GM18508 (cell line): ENCODE data around the gene ASIC1.
"Not testable (repeated sequence)": the region's sequence is repeated elsewhere in the genome, so short reads cannot be mapped to it uniquely, and the experiment has no call there.

Experiments used
- ATAC-seq: cut with Tn5 transposase; IDR thresholded peaks from one replicate; pipeline ENCODE4 v1.9.1; 2021; ENCODE audit warnings: moderate number of reproducible peaks; ENCODE audit not compliant: insufficient read depth, unreplicated experiment

ASIC1 gene

DNA sequence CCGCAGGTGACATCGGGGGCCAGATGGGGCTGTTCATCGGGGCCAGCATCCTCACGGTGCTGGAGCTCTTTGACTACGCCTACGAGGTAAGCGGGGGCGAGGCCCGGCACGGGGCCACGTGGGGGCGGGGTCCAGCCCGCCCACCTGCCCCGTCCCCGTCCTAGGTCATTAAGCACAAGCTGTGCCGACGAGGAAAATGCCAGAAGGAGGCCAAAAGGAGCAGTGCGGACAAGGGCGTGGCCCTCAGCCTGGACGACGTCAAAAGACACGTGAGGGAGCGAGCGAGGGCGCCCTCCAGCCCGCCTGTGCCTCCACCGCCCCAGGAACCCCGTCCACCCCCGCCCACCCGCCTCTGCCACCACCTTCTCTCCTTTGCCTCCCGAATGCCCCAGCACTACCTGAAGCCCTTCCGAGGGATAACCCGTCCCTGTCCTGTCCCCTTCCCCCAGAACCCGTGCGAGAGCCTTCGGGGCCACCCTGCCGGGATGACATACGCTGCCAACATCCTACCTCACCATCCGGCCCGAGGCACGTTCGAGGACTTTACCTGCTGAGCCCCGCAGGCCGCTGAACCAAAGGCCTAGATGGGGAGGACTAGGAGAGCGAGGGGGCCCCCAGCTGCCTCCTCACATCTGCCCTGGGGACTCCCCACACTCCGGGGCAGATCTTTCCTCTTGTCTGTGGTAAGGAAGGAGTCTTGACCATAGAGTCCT, 23.9 kb downstream of the ASIC1 start:
- no peak for ATAC-seq

DNA sequence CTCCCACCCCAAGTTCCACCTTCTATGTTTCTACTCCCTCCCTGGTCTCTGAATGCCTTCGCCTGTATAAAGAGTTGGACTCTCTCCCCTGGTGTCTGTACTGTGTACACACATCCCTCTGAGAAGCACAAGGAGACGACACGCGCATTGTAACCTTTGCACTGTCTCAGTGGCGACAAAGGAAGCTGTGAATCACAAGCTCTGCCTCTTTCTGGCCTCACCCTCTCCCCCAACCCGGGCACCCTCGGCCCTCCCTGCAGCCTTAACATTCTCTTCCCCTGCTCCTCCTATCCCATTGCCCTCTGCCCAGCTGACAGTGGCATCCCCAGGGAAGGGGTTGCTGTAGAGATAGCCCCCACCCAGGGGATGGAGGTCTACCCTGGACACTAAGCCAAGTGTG, 25.2 kb downstream of the ASIC1 start:
- no peak for ATAC-seq

DNA sequence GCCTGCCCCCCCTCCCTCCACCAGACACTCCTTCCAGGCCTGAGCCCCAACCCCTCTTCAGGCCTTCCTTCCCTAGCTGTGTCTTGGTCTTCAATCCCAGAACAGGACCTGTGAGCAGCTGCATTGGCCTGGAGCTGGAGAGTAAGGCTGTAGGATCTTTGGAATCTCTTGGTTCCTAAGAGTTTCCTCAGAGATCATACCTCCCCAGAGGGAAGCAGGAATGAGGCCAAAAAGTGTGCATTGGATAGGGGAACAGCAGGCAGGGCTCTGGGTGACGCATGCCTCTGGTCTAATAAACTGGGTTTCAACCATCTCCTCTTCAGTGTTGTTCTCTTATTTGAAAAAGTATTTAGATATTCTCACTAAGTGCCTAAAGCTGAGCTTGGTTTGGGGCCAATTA, 25.9 kb downstream of the ASIC1 start:
- no peak for ATAC-seq

DNA sequence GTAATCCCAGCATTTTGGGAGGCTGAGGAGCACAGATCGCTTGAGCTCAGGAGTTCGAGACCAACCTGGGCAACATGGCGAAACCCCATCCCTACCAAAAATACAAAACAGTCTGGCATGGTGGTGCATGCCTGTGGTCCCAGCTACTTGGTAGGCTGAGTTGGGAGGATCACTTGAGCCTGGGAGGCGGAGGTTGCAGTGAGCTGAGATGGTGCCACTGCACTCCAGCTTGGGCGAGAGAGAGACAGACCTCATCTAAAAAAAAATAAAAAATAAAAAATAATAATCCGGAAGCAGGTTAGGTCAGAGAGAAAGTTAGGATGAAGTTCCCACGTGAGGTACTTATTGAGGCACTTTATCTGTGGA, 27.0 kb downstream of the ASIC1 start:
- not testable (repeated sequence) for ATAC-seq

DNA sequence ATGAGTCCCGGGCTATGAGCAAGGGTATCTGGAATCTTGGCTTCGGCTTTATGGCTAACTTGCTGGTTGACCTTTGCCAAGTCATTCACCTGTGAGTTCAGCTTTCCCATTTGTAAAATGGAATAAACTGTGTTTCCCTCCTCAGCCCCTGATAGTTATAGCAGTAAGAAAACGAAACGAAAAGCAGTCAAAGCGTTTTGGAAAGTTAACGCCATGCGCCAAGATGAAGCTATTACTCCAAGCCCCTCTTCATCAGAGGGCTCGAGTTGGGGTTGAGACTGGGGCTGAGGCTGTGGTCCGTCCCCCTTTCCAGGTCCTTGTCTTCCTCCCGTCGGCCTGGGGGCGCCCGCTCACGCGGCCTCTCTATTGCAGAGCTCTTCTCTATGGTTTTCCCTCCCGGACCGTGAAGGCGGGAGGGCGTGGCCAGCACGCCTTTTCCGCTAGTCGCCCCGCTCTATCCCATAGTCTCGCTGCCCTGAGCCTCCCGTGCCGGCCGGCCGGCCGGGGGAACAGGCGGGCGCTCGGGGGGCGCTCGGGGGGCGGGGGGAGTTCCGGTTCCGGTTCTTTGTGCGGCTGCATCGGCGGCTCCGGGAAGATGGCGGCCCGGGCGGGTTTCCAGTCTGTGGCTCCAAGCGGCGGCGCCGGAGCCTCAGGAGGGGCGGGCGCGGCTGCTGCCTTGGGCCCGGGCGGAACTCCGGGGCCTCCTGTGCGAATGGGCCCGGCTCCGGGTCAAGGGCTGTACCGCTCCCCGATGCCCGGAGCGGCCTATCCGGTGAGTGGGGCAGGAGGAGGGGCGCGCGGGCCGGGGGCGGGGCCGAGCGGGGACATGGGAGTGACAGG, 27.6 kb downstream of the ASIC1 start, which contains the start of gene SMARCD1:
TSS of gene SMARCD1 (plus strand) at position 568 of the 840 bp plus-strand sequence. CDS start at position 596, 28 bp downstream.
- ATAC-seq, result peak; percentile 25

DNA sequence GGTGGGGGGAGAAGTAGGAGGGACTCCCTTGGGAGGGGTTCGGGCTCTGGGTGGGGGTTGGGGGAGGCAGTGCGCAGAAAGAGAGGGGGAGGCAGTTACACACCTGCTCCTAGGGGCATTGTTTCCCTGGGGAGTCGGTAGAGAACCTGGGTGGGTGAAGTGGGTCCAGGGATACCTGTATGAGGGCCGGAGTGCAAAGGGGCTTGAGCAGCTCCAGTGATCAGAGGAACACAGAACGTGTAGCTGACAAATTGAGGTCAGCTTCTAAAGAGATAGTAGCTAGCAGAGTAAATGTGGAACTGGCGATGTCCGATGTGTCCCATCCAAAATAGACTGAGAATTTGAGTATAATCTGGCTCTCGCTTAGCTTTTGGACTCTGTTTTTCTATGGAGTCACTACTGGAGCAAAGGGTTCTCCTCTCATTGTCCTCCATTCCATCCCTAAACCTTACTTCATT, 28.2 kb downstream of the ASIC1 start:
- ATAC-seq, result no peak

DNA sequence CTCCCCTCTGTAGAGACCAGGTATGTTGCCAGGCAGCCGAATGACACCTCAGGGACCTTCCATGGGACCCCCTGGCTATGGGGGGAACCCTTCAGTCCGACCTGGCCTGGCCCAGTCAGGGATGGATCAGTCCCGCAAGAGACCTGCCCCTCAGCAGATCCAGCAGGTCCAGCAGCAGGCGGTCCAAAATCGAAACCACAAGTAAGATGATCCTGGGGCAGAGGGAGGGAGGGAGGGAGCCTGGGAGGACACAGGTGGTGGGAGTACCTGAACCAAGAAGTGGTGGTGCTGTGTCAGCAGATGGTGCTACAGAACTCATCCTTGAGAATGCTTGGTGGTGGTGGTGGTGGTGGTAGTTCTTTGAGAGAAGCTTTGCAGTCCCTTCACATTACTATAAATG, 28.8 kb downstream of the ASIC1 start:
- no peak for ATAC-seq

DNA sequence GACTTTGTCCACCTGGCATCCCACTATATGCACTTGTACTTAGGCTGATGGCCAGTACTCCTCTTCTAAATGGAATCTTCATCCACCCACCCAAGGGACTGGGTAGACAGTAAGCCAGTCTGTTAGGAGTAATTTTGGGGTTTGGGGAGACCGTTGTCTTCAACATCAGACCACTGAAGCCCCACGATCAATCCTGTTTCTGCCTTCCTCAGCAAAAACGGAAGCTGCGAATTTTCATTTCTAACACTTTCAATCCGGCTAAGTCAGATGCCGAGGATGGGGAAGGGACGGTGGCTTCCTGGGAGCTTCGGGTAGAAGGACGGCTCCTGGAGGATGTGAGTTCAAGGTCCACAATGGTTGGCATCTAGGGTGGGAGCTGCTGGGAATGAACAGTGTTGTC, 29.8 kb downstream of the ASIC1 start:
- ATAC-seq, result no peak

DNA sequence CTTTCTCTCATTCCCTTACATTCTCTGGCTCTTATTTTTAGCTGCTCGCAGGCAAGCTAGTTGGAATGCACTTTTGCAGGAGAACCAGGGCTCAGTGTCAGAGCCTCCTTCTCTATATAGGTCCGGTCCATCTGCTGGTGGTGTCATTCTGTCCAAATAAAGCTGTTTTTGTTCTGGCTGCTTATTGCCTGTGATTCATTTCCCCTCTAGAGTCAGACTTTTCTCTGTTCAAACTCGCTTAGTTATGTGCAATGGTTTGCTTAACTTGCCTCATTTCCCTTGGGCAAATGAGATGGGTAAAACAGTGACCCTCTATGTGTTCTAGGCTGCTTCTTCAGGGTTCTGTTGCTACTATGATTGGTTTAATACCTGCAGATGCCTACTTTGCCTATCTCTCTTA, 30.6 kb downstream of the ASIC1 start:
- no peak for ATAC-seq

DNA sequence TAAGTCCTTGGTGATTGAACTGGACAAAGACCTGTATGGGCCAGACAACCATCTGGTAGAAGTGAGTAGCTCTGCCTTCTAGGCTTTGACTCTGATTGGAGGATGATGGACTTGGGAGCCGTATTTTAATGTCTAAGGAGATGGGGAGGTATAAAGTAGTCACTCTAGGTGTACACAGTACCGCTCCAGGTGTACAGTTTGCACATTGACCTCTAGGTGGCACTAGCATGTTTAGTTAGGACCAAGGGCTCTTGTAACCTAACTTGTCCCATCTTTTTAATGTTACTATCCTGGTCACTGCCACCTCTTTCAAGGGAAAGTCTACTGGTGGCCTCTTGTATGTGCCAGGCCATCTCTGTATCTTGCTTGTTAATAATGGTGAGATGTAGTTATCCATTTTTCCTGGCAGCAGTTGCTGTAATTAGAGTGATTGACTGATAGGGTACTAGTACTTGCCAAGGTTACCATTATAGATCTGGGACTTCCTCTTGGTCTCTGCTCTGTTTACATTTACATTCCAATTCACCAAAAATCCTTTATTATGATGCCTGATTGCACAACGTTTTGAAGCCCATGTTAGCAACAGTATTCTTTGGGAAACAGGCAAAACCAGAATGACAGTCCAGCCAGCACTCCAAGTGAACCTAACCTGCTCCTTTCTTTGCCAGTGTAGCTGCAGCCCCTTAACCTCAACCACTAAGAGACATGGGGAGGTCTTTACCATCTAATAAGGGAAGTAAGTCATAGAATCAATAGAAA, 31.4 kb downstream of the ASIC1 start:
- ATAC-seq, result no peak

DNA sequence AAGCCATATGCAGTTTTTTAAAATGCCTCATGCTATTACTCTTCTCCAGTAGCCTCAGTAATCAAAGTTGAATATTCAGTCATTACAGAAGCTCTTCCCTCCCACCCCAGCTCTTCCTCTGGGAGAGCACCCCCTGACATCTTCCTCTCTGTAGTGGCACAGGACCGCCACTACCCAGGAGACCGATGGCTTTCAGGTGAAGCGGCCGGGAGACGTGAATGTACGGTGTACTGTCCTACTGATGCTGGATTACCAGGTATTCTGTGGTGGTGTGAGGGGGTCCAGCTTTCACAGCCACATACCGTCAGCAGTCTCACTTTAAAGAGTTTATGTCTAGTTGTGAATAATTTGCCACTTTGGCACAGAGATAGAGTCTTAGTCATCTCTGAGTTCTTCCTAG, 32.3 kb downstream of the ASIC1 start:
- no peak for ATAC-seq

DNA sequence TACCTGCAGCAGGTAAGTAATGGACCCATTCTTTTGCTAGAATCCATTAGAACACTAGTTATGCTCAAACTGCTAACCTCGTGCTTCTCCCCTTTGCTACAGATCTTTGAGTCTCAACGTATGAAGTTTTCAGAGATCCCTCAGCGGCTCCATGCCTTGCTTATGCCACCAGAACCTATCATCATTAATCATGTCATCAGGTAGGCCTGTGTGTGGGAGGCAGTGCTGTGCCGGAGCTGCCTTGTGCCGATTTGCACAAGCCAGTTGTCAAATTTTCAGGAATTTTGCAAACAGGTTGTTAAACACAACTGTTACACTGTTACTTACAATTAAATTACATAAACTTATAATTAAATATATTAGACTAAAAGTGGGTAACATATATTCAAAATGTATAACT, 33.0 kb downstream of the ASIC1 start:
- no peak for ATAC-seq

DNA sequence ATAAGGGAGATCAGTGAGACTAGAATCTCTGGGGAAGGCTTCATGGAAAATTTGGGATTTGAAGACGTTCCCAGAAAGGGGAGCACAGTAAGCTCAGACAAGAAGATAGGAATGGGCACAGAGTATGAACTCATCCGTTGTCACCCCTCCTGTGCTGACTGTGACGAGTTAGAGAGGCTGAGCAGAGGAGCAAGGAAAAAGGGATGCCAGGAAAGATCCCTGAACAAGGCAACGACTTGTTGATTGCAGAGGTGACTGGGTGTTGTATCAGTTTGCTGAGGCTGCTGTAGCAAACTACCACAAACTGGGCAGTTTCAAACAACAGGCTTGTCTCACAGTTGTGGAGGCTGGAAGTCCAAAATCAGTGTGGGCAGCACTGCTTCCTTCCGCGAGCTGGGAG, 40.6 kb downstream of the ASIC1 start:
- ATAC-seq, result no peak

DNA sequence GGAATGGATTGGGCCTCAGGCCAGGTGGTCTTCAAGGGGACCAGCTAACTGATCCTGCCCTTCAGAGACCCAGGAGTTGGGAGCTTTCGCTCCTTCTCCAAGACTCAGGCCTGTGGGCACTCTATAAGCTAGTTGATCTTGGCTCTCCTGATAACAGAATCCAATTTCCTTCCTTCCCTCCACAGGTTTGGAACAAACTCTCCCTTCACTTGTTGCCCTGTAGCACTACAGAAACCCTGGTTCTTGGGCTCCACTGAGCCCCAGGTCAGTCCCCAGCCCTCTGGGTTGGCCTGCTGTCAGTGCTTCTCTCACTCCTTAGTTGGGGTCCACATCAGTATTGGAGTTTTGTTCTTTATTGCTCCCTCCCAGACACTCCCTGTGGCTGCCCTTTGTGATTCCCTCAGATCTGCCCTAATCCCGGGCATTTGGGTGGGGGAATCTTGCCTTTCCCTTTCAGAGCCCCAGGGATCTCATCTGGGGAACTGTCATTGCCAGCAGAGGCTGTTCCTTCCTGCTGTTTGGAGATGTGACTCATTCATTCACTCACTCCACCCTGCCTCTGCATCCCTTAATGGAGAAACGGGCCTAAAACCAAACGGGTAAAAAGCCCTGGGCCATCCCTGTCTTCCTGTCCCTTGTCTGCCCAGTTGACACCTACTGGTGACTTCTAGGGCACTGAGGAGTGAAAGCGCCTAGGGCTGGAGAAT, 42.1 kb downstream of the ASIC1 start:
- no peak for ATAC-seq

DNA sequence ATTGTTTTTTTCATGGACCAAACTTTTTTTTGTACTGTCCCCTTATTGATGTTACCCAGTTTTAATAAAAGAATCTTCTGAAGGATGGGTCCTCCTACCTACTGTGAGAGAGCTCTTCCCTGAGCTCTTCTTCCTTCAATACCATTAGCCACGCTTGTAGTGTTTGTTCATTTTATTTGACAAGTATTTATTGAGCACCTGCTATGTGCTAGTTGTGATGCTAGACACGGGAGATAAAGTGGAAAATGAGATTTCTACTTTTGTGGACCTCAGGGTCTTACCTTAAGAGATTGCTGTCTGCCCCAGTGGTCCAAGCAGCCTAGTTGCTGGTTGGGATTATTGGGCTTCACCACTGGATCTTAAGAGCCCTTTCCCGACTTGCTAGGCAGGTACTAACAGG, 43.2 kb downstream of the ASIC1 start:
- no peak for ATAC-seq

DNA sequence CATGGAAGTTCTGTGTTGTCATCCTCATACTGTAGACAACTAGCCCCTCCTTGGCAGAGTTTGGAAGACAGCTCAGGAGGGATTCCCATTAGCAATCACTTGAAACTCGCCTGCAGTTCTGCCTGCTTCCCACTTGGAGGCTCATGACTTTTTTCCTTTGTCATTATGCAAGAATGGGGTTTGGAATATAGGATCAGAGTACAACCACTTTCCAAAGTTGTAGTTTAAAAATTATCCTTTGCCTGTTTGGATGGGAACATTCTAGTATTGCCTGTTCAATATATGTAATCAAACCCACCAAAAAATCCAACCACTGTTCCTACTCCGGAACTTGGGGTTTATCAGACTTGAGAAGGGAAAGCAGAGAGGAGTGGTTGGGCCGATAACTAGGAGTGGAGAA, 44.3 kb downstream of the ASIC1 start:
- no peak for ATAC-seq

DNA sequence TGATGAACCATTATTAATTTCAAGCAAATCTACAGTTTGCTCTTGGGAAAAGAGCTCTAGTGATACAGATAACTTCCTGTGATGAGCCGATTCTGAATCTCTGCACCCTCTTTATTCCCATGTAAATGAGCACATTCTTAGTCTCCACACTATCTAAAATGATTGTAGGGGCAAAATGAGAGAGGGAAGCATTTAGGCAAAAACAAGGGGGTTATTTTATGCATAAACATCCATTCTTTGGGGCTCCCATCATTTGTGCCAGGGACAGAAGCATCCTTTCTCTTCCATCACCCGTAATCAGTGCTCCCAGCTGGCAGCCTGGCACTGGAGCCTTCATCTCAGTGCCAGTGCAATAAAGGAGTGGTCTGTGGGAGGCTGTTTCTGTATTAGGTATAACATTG, 44.7 kb downstream of the ASIC1 start:
- no peak for ATAC-seq

DNA sequence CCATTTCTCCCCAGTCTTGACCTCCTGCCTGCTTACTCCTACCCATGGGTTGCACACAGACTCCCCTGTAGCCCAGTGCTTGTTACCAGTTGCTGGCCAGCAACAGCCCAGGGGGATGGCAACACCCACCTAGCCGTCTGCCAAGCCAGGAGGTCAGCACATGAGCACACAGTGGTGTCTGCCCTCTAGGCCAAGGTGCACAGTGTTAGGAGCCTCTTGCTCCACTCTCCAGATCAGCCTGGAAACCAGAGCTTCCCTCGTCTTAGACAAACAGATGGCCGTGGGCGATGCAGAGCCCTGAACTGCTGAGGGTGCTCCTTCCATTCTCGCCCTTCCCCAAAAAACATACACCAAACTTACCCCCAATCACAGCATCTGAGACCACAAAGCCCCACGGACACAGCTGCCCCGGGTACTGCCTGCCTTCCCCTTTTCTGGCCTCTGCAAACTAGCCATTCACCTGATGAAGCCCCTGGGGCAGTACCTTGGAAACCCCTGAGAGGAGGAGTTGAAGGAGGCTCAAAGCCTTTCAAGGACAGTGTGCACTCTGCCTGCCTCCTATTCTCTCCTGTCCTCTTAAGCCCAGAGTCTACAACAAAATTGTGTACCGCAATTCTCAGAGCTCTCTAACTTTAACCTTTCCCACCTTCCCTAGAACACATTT, 45.4 kb downstream of the ASIC1 start:
- ATAC-seq, result no peak

DNA sequence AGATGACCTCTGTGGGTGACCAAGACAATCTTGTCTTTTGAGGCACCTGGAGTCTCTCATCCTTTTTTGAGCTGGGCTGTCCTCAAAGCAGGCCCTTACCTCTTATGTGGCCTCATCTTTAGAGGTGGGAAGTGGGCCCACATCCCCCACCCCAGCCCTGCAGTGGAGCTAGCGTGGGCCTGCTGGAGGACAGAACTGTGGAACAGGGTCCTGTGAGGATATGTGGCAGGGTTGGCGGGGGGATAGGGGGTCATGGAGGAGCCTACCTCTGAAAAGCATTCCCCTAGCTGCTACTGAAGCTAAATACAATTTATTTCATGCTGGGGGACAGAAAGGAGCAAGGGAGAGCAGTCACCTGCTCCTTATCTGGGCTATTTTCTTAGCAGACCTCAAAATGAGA, 46.0 kb downstream of the ASIC1 start:
- ATAC-seq, result no peak

DNA sequence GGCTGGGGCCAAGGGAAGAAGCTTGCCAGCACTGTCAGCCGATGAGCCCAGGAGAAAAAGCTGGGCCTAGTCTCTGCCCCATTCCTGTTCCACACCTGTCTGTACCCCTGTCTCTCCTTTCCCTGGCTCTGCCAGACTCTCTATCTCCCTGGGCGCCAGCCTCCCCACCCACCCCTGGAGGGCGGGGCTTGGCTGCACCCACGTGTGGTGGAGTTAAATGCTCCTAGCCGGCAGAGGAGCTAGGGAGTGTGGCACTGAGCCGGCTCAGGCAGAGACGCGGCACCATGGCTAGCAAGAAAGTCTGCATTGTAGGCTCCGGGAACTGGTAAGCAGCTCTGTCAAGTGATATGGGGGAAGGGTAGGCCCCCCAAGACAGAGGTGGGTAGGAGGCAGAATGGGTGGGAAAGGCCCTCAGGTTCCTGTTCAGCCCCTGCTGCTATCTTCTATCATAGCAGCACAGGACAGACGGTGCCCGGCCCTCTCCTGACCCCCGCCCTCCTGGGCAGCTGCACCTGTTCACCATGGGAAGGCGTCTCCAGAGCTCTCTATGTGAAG, 46.4 kb downstream of the ASIC1 start, which contains the start of gene GPD1:
TSS of gene GPD1 (plus strand) at position 242 of the 555 bp plus-strand sequence. CDS start at position 285, 43 bp downstream.
- ATAC-seq, result no peak
